GM19239 (cell line): Measurements from ENCODE around the gene S100A10.
A peak's percentile ranks its signal among the peaks of the same experiment; 100 is the strongest.

ENCODE experiments used
- DNase-seq: peaks from one replicate; pipeline ENCODE4 v3.0.0; 2011; ENCODE audit warnings: low spot score; ENCODE audit not compliant: insufficient read length
- FAIRE-seq: peaks from 2 replicates; lab custom pipeline; 2011; peaks lifted over from hg19 to GRCh38; lab: Jason Lieb, UNC

S100A10 gene

GRCh38 chr1:151943591-151943990 lies 50.1 kb downstream of the S100A10 start:
- FAIRE-seq (no peak), DNase-seq (no peak)

- FAIRE-seq: no peak
- no peak for DNase-seq
Observed at GRCh38 chr1:151942882-151943281, 50.8 kb downstream of the S100A10 start.

GRCh38 chr1:151940541-151940940 lies 53.1 kb downstream of the S100A10 start:
- no peak for FAIRE-seq

GRCh38 chr1:151939779-151940178 lies 53.9 kb downstream of the S100A10 start:
- no peak for FAIRE-seq
- DNase-seq: no peak

More at GRCh38 chr1:151940541-151940940, 53.1 kb downstream of the S100A10 start:
- no peak for DNase-seq

- DNase-seq (no peak), FAIRE-seq (no peak)
Observed at GRCh38 chr1:151939141-151939540, 54.5 kb downstream of the S100A10 start.

- DNase-seq (no peak), FAIRE-seq (no peak)
Observed at GRCh38 chr1:151936653-151937052, 57.0 kb downstream of the S100A10 start.

- no peak for DNase-seq
- FAIRE-seq: no peak
Observed at GRCh38 chr1:151935894-151936602, 57.6 kb downstream of the S100A10 start.

- no peak for DNase-seq
- no peak for FAIRE-seq
Observed at GRCh38 chr1:151935154-151935553, 58.5 kb downstream of the S100A10 start.

GRCh38 chr1:151934048-151934493 lies 59.6 kb downstream of the S100A10 start:
- FAIRE-seq (peak; percentile 79), DNase-seq (no peak)
